HG03457 (cell line): Measurements from ENCODE around the gene SV2B.

Experiments
- ATAC-seq: cut with Tn5 transposase; IDR thresholded peaks from one replicate; pipeline ENCODE4 v1.9.1; 2021; ENCODE audit warnings: moderate number of reproducible peaks; ENCODE audit not compliant: unreplicated experiment

SV2B gene

DNA sequence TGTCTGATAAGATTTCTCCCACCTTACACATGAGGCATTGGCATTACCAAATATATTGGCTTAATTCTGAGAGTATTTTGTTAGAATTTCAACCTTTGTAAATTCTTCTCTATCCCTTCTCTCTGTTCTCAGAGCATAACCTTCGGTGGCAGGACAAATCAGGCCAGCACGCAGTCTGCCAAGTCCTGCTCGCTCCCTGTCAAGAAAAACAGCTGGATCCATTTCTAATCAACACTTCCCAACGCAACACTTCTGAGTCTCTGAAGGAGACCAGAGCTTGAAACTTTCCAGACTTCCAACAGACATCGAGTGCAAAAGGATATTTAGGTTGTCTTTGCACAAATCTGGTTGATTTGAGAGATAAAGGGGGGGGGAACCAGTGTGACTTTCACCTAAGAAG is 125.7 kb downstream of the SV2B start:
- no peak for ATAC-seq

DNA sequence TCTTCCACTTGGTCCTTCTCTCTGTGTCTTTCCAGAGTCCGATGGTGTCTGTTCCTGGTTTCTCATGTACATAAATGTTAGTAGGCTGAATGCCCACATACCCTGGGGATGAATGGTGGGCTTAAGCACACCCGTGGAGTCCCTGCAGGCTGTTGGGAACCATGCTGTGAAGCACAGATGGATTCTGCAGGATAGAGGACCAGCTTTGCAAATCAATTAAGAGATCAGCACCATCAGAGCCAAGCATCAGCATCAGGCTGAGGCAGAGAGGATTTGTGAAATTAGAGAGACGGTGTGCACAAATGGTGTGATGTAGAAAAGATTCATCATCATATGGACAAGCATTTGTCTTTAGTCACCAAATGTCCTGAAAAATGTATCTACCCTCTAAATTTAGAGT is 127.1 kb downstream of the SV2B start:
- no peak for ATAC-seq

DNA sequence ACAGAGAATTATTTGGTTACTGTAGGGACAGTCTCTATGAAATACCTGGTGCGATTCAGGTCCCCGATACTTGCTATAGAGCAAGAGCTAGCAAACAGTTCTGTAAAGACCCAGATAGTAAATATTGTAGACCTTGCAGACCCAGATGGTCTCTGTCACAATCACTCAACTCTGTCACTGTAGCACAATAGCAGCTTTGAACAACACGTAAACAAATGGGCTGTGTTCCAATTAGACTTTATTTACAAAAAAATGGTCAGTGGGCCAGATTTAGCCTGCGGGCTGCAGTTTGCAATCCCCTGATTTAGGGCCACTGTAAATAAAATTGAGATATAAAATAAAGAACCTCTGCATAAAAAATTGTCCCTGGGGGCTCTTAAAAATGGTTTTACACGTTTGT is 127.7 kb downstream of the SV2B start:
- no peak for ATAC-seq

DNA sequence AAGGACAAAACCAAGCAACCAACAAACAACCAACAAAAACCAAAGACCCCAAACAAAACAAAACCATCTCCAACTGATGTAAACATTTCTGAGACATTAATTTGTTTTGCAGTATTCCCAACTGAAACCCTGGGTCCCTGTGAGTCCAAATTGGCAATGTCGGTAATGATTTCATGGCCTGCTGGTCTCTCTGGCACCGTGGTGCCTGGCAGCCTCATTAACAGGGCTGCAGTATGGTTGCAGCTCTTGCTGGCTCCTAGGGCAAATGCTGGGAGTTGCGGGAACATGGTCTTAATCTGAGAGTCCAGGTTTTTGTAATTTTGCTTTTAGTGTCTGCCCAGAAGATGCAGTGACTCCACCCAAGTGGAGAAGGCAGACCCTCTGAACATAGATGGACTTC is 128.3 kb downstream of the SV2B start:
- no peak for ATAC-seq

DNA sequence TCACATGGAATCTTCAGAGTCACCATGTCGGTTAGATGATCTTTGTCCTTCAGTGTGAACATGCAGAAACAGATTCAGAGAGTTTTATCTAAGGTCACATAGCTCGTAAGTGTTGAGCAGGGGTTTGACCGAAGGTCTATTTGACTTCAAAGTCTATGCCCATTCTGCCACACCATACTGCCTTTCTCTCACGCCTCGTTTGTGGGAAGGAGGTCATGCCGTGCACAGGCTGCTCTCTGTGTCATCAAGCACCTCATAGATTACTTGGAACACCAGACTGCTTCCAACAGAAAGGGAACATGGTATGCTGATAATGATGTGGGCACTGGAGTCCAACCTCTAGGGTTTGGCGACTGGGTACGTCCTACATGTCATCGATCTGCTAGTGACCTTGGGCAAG is 128.8 kb downstream of the SV2B start:
- ATAC-seq, result no peak

DNA sequence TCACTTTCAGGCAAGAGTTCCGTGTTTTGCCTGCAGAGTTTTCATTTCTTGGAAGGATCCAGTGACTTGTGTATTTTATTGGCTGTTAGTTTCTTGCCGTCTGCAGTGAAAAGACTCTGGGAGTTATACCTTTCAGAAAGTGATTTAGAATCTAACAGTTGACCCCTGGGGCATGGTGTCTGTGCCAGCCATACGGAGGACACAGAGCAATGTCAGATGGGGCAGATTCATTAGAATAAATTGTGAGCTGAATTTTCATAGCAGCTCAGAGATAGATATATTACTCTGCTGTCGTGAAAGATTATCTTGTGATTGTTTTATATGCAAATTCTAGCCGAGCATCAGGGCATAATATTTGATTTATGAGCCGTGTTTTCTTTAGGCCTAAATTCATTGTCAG is 131.6 kb downstream of the SV2B start:
- no peak for ATAC-seq

DNA sequence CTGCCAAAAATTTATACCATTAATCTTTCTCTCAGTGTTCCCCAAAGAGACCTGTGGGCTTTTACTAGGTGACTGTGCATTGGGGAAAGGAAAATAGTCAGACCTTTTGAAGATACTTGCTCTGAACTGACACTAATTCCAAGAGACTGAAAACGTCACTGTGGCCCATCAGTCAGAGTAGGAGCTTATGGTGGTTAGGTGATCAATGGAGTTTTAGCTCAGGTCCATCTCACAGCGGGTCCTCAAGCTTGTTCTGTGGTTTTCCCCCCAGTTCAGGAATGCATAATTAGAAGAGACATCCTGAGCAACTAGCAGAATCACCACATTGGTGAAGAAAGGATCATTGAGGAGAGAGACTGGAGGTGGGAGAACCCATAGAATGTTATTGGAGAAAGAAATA is 134.7 kb downstream of the SV2B start:
- ATAC-seq, result no peak

DNA sequence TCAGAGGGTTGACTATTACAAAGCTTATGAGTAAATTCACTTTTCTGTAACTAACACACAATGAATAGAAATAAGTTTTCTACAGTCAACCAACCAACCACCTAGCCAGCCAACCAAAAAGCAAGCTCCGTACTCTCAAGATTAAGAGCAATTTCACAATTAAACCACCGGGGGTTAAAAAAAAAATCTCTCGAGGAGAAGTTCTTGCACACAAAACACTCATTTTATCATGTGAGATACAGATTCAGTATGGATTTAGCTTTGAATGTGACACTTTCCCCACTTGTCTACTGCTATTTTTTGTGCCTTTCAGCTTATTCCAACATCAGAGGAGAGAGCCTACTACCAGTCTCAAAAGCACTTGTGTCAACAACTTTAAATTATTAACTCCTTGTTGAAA is 135.3 kb downstream of the SV2B start:
- ATAC-seq, result no peak

DNA sequence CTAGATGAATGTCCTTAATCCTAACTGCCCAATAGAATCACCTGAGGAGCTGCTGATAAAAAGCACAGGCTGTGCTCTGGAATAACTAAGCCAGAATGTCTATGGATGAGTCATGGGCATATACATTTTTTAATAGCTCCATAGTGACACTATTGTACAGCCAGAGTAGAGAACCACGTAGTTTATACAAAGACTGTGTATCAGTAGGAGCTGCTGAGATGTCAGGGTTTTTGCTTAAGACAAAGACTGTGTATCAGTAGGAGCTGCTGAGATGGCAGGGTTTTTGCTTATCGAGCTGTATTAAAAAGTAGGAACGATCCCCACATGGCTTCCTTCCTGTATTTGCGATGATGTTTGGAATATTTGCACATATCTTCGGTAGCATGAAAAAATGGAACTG is 137.4 kb downstream of the SV2B start:
- no peak for ATAC-seq

DNA sequence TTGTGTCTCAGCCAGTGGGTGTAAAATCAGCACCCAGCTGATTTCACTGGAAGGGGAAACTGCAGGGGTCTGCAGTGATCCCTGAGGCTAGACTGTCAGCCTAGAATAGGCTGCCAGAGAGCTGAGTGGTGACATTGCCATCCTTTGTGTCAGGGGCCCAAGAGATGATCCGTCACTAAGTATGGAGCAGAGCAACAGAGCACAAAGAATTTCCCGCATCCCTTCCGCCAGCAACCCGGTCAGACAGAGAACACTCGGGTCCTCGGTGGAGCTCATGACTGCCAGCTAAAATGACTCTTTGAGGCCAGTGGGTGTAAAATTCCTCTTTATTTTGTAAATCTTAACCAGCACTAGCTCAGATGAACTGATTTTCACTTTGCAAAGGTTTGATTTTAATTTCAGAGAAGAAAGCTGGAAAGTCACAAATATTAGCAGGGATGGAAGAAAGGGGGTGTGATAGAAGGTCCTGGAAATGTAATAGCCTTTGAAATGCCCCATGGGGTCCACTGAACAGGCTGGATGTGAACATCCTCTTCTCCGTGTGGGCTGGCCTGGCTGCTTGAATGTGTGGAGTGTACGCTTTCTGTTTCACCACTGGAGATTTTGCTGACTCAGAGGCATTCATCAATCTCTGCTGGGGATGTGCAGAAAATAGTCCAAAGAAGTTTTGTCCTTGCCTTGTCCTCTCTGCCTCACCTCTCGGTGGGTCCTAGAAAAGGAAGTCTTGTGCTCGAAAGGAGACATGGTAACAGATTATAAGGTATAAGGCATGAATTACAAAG is 138.8 kb downstream of the SV2B start:
- no peak for ATAC-seq

DNA sequence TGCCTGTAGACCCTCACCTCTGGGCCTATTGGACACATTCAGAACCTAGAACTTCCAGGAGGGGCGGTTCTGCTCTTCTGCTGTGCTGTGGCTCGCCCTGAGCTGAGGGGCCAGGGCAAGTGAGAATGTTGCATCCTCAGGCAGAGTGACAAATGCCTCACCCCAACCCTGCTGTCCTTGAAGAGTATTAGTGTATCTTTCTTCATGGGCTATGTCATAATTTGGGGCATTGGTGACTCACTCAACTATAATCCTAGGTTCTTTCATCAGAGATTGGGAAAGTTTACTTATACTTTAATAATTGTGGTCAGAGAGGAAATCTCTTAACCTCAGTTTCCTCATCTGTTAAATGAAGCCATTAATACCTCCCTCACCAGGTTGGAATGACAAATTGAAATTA is 143.8 kb downstream of the SV2B start:
- no peak for ATAC-seq

DNA sequence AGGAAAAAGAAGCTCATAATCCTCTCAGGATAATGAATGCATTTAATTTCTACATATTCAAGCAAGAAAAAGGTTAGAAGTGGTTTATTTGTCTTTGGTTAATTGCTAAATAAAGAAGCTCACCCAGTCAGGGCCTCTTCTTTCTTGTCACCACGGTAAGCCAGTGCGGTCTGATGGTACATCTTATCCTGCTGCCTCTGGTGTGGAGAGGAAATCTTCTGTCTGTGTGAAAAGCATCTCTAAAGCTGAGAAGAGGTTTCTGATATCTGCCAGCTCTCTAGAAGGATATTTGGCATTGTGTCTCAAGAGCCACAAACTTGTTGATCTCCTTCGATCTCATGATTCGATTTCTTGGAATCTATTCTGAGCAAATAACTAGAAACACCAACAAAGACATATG is 144.9 kb downstream of the SV2B start:
- no peak for ATAC-seq

DNA sequence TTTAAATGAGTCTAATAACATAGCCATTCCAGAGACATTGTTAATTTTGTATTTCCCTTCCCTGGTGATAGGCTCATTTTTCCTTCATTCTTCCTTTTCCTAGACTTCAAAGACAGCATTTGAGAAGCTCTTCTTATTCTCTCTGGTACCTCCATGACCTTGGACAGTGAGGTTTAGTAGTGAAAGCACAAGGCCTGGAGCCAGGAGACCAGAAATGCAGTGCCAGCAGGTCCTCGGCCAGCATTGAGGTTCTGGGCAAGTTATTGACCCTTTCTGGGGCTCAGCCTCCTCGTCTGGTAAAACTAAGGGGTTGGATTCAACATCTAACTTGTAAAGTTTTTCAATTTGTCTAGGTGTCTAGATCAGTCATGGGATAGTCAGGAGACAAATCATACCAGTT is 146.9 kb downstream of the SV2B start:
- ATAC-seq, result no peak

DNA sequence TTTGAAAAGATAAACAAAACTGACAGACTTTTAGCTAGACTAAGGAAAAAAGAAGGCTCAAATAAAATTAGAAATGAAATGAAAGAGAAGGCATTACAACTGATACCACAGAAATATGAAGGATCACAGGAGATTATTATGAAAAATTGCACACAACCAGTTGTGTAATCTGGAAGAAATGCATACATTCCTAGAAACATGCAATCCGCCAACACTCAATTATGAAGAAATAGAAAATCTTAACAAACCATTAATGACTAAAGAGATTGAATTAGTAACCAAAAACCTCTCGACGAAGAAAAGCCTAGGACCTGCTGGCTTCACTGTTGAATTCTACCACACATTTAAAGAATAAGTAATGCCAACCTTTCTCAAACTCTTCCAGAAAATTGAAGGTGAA is 149.5 kb downstream of the SV2B start:
- ATAC-seq, result no peak

DNA sequence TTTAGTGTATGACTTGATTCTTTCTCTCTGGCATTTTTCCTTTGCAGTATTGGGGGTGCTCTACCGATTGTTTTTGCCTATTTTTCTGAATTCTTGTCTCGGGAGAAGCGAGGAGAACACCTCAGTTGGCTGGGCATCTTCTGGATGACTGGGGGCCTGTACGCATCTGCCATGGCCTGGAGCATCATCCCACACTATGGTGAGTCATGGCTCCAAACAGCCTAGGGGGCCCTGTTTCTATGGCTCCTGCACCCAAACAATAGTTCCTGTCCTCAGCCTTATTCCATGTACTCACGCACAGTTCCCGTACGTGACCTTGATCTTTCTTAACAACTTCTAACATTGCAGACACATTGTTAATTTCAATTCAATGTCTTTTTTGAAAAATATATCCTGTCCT is 152.3 kb downstream of the SV2B start:
- ATAC-seq, result no peak

DNA sequence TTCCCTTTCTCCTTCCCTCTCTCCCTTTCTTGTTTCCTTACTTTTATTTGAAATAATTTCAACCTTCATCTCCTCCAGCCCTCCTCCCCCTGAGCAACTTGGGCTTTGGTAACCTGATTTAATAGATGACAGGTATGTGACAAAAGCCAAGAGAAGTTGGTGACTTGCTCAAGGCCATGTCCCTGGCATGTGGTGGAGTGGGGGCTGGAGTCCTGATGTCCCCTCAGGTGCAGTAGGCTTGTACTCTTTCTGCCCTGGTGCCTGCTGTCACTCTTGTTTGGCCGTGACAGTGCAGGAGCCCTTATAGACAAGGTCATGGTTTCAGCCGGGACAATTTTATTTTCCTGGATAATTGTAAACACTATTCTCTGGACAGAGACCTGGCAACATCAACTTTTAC is 152.7 kb downstream of the SV2B start:
- ATAC-seq, result no peak

DNA sequence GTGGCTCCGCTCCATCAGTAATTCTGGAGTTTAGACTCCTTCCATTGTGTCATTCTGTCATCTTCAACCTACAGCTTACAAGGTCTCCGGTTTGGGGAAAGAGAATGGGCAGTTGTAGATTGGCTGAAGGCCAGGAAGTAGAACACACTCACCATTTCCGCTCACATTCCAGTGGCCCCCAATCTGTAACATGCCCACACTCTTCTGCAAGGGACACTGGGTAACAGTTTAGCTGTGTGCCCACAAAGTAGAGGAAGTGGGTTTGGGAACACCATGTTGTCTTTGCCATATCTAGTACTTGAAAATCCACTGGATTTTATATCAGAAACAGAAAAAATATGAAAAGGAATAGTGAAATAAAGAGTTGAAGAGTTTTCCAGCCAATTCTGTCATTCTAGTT is 153.5 kb downstream of the SV2B start:
- ATAC-seq, result no peak

DNA sequence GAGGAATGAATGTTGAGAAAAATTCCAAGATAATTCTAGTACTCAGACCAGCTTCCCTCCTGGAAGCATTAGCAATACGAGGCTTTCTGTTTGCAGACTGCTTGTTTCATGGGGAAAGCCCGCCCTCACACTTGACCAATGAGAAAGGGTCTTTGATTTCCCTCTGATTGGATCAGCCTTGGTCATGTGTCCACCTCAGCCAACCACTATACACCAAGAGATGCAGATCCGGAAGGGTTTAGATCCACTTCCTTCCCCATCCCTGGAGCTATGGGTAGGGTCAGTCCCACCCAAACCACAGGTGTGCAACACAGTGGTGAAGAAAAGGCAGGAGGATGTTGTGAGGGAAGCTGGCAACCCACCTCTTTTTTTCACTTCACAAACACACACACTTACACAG is 154.7 kb downstream of the SV2B start:
- ATAC-seq, result no peak

DNA sequence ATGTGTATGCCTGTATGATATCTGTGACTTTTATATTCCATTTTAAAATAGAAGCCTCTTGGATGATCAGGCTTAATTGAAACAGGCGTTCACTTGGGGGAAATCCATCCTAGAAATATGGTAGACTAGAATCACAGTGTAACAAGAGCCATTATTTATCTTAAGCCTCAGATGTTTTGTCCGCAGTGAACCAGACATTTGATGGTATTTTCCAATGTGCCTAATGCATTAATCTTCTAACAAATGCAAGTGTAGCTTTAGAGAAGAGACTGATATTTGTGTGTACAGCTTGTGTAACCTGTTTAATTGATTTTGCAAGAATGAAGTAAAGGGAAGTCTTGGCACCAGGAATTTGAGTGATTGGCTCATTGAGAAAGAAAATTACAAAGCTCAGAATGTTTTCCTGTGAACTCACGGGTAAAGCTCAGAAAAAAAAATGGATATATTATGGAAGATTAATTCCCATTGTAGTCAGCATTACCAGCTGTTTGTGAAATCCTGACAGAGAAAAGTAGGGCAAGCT is 155.7 kb downstream of the SV2B start:
- no peak for ATAC-seq

DNA sequence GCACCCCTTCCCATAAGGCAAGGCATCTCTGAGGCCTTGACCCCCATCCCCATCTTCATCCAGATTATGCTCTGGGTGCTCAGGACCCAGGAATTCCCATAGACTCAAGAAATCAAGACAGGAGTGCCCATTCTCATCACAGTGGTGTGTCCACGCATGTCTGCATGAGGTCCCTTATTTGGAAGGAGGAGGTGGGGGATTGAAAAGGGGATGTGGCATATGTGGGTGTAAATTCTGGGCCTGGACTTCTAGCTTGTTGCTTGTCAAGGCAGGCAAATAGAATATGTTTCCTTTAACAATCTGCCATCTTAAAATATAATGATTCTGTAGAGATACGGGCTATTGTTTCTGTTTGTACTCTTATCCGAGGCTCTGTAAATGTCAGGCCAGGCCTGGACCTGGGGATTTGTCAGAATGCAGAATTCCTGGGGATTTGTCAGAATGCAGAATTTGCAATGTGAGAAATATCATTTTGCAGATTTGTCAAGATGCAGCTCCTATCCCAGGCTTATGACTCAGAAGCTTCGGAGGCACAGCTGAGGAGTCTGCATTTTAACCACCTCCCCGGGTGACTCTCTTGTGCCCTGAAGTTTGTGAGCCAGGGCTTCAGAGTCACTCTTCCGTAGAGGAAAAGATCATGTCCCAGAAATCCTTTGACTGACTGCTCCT is 157.8 kb downstream of the SV2B start:
- no peak for ATAC-seq

DNA sequence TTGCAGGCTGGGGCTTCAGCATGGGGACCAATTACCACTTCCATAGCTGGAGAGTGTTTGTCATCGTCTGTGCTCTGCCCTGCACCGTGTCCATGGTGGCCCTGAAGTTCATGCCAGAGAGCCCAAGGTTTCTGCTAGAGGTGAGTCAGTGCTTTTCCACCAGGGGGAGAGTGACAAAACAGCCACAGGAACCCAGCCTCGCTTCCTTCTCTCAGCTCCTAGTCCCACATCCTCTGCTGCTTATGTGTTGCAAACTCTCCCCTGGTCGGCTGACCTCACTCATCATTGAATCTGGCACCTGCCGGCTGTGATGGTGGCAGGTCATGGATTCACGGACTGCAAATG is 158.3 kb downstream of the SV2B start:
- no peak for ATAC-seq

DNA sequence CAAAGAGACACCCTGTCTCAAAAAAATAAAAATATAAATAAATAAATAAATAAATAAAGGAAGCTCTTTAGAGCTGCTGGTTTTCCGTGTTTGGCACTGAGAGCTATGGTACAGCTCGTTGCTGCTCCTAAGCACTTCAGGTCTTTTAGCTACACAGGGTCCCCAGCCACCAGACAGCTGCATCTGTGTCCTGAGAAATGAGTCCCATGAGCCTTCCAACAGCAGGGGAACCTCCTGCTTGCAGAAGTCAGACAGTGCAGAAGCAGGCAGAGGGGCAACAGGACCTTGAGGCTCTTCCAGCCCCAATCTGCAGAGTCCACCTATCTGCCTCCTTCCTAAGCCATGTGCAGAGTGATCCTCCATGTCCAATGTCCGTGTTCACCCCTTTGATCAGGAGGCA is 159.0 kb downstream of the SV2B start:
- ATAC-seq, result no peak

DNA sequence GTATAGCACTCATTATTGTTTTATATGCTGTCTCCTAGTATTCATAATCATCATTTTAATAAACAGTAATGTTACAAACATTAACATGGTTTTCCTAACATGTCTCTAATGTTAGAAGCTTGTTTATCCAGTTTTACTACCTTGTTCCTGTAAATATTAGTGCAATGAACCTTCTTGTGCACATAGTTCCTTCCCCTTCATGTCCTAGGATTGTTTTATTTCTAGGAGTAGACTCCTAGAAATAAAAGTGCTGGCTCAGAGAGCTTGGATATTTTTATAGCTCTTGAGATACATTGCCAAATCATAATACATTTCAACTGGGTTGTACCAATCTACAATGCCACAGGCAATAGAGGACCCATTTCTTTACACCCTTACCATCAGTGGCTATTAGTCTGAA is 161.3 kb downstream of the SV2B start:
- no peak for ATAC-seq
